Measurements from ENCODE around the gene IPPK.

The IPPK gene

GRCh38 chr9:92658176-92658575, 11.8 kb downstream of the IPPK start:
- H3K4me3 ChIP-seq (ENCODE audit: low read depth, low read length): no peak overlapping the region

GRCh38 chr9:92657296-92658094, 12.4 kb downstream of the IPPK start:
- H3K4me3 ChIP-seq (ENCODE audit: low read depth, low read length): no peak overlapping the region

GRCh38 chr9:92656537-92656925, 13.4 kb downstream of the IPPK start:
- H3K4me3 ChIP-seq (ENCODE audit: low read depth, low read length): no peak overlapping the region

GRCh38 chr9:92655896-92656536, 13.9 kb downstream of the IPPK start:
- no peak overlapping the region for H3K4me3 ChIP-seq (ENCODE audit: low read depth, low read length)

- no peak overlapping the region for H3K4me3 ChIP-seq (ENCODE audit: low read depth, low read length)
These were observed 14.6 kb downstream of the IPPK start for GRCh38 chr9:92655366-92655765.

GRCh38 chr9:92654481-92655301, 15.2 kb downstream of the IPPK start:
- no peak overlapping the region for H3K4me3 ChIP-seq (ENCODE audit: low read depth, low read length)

- no peak overlapping the region for H3K4me3 ChIP-seq (ENCODE audit: low read depth, low read length)
These were observed 17.5 kb downstream of the IPPK start for GRCh38 chr9:92652461-92652860.

GRCh38 chr9:92650839-92651621, 18.9 kb downstream of the IPPK start:
- H3K4me3 ChIP-seq (ENCODE audit: low read depth, low read length): no peak overlapping the region

GRCh38 chr9:92650296-92650695, 19.6 kb downstream of the IPPK start:
- H3K4me3 ChIP-seq (ENCODE audit: low read depth, low read length): no peak overlapping the region

GRCh38 chr9:92649007-92649406, 20.9 kb downstream of the IPPK start:
- no peak overlapping the region for H3K4me3 ChIP-seq (ENCODE audit: low read depth, low read length)

GRCh38 chr9:92648474-92648971, 21.4 kb downstream of the IPPK start:
- H3K4me3 ChIP-seq (ENCODE audit: low read depth, low read length): no peak overlapping the region

GRCh38 chr9:92647671-92648473, 22.1 kb downstream of the IPPK start:
- no peak overlapping the region for H3K4me3 ChIP-seq (ENCODE audit: low read depth, low read length)

GRCh38 chr9:92645041-92645440, 24.9 kb downstream of the IPPK start:
- H3K4me3 ChIP-seq (ENCODE audit: low read depth, low read length): no peak overlapping the region

- H3K4me3 ChIP-seq (ENCODE audit: low read depth, low read length): no peak overlapping the region
These were observed 25.7 kb downstream of the IPPK start for GRCh38 chr9:92644278-92644677.

GRCh38 chr9:92642564-92642963, 27.4 kb downstream of the IPPK start:
- no peak overlapping the region for H3K4me3 ChIP-seq (ENCODE audit: low read depth, low read length)

- H3K4me3 ChIP-seq (ENCODE audit: low read depth, low read length): no peak overlapping the region
These were observed 27.9 kb downstream of the IPPK start for GRCh38 chr9:92642041-92642451.

GRCh38 chr9:92641092-92641809, 28.7 kb downstream of the IPPK start:
- no peak overlapping the region for H3K4me3 ChIP-seq (ENCODE audit: low read depth, low read length)

- no peak overlapping the region for H3K4me3 ChIP-seq (ENCODE audit: low read depth, low read length)
These were observed 29.4 kb downstream of the IPPK start for GRCh38 chr9:92640398-92641091.

Data from iPS-11a (cell line).